Caco-2 (cell line): ENCODE data around the gene ISG20L2. TPM values are rescaled to one million over a fixed set of nuclear protein-coding genes. Genes with fewer than 3 reads are reported as not detected.
A peak's percentile ranks its signal among the peaks of the same experiment; 100 is the strongest.

Experiments
- BruUV-seq: library from RNA; stranded (reverse); fragments of 400-500 nt; replicated peaks from 2 replicates; lab custom pipeline; 2021; lab: Mats Ljungman, UMichigan
- CTCF ChIA-PET: fragments of 300-600 bp; sonication (Branson Sonifier 250); formaldehyde crosslinking; loops from one replicate; lab custom pipeline; 2022; ENCODE audit warnings: antibody characterized with exemption; lab: Charles Lee
- POLR2A ChIA-PET: fragments of 300-600 bp; sonication (Branson Sonifier 250); formaldehyde crosslinking; loops from one replicate; lab custom pipeline; 2022; ENCODE audit warnings: antibody characterized with exemption; lab: Charles Lee
- DNase-seq, 2 experiments: peaks; one replicate each; pipeline versions ENCODE4 v3.0.0 to v3.0.0-alpha.2; 2020 to 2022
- H3K27me3 ChIP-seq: replicated peaks from 2 replicates; pipeline ENCODE4 v1.6.0; 2011; ENCODE audit warnings: low read length; ENCODE audit not compliant: control insufficient read depth, insufficient read depth
- H3K36me3 ChIP-seq: 2 replicates; pipeline ENCODE4 v1.5.1; 2011; ENCODE audit warnings: low read length; ENCODE audit not compliant: control insufficient read depth, insufficient read depth
- H3K4me1 ChIP-seq: fragments of 250-450 bp; sonication (Bioruptor Pico); 2 replicates; pipeline ENCODE4 v1.5.1; 2020; ENCODE audit warnings: mild to moderate bottlenecking
- H3K4me3 ChIP-seq: 2 replicates; pipeline ENCODE4 v1.5.1; 2011; ENCODE audit warnings: low read depth, mild to moderate bottlenecking, control low read depth, low read length
- H3K9me3 ChIP-seq: fragments of 250-450 bp; sonication (Bioruptor Pico); 2 replicates; pipeline ENCODE4 v1.5.1; 2020; ENCODE audit warnings: mild to moderate bottlenecking, moderate library complexity
- H3K27ac Mint-ChIP-seq: one replicate; pipeline ENCODE4 v1.8.0; 2022; ENCODE audit warnings: mixed read lengths; ENCODE audit not compliant: unreplicated experiment
- H3K27me3 Mint-ChIP-seq: one replicate; pipeline ENCODE4 v1.8.0; 2022; ENCODE audit warnings: mixed read lengths; ENCODE audit not compliant: insufficient read depth, unreplicated experiment
- H3K36me3 Mint-ChIP-seq: one replicate; pipeline ENCODE4 v1.8.0; 2022; ENCODE audit warnings: mild to moderate bottlenecking, mixed read lengths; ENCODE audit not compliant: insufficient read depth, unreplicated experiment
- H3K4me1 Mint-ChIP-seq: one replicate; pipeline ENCODE4 v1.8.0; 2022; ENCODE audit warnings: low read depth, mixed read lengths; ENCODE audit not compliant: unreplicated experiment
- H3K4me3 Mint-ChIP-seq: one replicate; pipeline ENCODE4 v1.8.0; 2022; ENCODE audit warnings: mild to moderate bottlenecking, moderate library complexity, mixed read lengths; ENCODE audit not compliant: unreplicated experiment
- H3K9me3 Mint-ChIP-seq: one replicate; pipeline ENCODE4 v1.8.0; 2022; ENCODE audit warnings: mixed read lengths; ENCODE audit not compliant: unreplicated experiment
- intact Hi-C: fragments of 100-400 bp; cut with micrococcal nuclease; formaldehyde crosslinking; loops from one replicate; pipeline ENCODE4 v1.10.0; 2022; ENCODE audit not compliant: unreplicated experiment
- total RNA-seq: library from RNA; stranded (reverse); gene quantifications from 2 replicates; pipeline ENCODE4 v1.2.3, GENCODE V29; 2022
- TF ChIP-seq, protein P1 (sequence below), 2 experiments: fragments of 200-600 bp in 1 of 2; IDR thresholded peaks; 1 replicate in 1 of 2; 2 replicates in 1 of 2; pipeline versions ENCODE4 v1.5.1 to v1.8.0; 2011 to 2022; ENCODE audit warnings: antibody characterized with exemption in 1 of 2, control low read depth in 1 of 2, inconsistent platforms in 1 of 2, low read depth in 1 of 2, low read length in 1 of 2, mild to moderate bottlenecking in 1 of 2, moderate library complexity in 1 of 2; ENCODE audit not compliant: insufficient read depth in 1 of 2, severe bottlenecking in 1 of 2, unreplicated experiment in 1 of 2

The ISG20L2 gene
- total RNA-seq, 1 experiment from 2014 or later, result 42.3 TPM

DNA sequence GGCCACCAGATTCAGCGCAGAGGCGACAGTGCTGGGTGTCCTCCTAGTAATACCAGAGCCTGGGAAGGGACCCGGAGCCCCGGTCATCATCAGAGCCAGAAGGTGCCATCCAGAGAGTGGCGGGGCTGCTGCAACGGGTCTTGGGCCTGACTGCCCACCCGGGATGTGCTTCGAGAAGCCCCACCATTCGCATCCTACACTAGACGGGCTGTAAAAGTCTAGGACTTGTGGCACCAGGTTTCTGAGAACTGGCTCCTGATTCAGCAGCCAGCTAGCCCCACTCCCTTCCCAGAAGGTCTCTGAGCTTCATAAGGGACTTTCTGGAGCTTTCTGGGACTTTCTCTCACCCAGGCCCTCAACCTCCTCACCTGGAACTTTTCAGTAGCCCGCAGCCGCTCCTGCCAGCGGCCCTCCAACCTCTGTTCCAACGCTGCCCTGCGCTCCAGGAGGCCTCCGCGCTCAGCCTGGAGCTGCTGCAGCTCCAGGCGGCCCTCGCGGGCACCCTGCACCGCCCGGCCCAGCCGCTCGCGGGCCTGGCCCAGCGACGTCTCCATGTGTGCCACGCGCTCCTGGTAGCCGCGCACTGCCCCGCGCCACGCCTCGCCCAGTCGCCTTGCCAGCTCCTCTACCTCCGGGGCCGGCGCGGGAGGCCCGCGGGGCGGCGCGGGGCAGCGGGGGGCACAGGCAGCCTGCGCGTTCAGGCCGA lies 52.3 kb downstream of the ISG20L2 start:
- Mint-ChIP-seq H3K36me3 (peaks cover 6% of the 10 kb centered on the region), H3K9me3 (no peaks in the 10 kb centered on the region), H3K27ac (no peak overlapping the region), H3K4me3 (peak overlapping the region; percentile 86), H3K27me3 (peaks cover 8% of the 10 kb centered on the region), H3K4me1 (peaks cover 3% of the 10 kb centered on the region)
- no TSS peak for BruUV-seq
- Histone ChIP-seq H3K4me3 (peak overlapping the region; percentile 69), H3K36me3 (no peaks in the 10 kb centered on the region), H3K4me1 (peaks cover 21% of the 10 kb centered on the region; the same call in 1 of the 2 replicates), H3K27me3 (0 out of 2 replicates have a peak, but pooled peaks cover 2% of the 10 kb centered on the region), H3K9me3 (no peaks in the 10 kb centered on the region)
- ChIA-PET POLR2A (interaction anchor here (0.5 to 2.3 kb wide), 9 partner anchors 12 to 185 kb away, joined by 3 to 28 read pairs (median 4); partner anchors contain the start of genes CRABP2, ISG20L2, METTL25B and MRPL24), CTCF (interaction anchor here (0.6 to 3.5 kb wide), 24 partner anchors 9 to 325 kb away, joined by 3 to 61 read pairs (median 5); partner anchors contain the start of genes CRABP2, HAPLN2, LRRC71 and MRPL24)
- TF ChIP-seq, protein P1, sequence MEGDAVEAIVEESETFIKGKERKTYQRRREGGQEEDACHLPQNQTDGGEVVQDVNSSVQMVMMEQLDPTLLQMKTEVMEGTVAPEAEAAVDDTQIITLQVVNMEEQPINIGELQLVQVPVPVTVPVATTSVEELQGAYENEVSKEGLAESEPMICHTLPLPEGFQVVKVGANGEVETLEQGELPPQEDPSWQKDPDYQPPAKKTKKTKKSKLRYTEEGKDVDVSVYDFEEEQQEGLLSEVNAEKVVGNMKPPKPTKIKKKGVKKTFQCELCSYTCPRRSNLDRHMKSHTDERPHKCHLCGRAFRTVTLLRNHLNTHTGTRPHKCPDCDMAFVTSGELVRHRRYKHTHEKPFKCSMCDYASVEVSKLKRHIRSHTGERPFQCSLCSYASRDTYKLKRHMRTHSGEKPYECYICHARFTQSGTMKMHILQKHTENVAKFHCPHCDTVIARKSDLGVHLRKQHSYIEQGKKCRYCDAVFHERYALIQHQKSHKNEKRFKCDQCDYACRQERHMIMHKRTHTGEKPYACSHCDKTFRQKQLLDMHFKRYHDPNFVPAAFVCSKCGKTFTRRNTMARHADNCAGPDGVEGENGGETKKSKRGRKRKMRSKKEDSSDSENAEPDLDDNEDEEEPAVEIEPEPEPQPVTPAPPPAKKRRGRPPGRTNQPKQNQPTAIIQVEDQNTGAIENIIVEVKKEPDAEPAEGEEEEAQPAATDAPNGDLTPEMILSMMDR (IDR thresholded peaks at IDR 0.05; ENCODE audit: insufficient read depth in 1 of 2, low read depth in 1 of 2, low read length in 1 of 2, severe bottlenecking in 1 of 2, unreplicated experiment in 1 of 2), result no peak
- no peak for DNase-seq
- intact Hi-C loops, result no loop called here

DNA sequence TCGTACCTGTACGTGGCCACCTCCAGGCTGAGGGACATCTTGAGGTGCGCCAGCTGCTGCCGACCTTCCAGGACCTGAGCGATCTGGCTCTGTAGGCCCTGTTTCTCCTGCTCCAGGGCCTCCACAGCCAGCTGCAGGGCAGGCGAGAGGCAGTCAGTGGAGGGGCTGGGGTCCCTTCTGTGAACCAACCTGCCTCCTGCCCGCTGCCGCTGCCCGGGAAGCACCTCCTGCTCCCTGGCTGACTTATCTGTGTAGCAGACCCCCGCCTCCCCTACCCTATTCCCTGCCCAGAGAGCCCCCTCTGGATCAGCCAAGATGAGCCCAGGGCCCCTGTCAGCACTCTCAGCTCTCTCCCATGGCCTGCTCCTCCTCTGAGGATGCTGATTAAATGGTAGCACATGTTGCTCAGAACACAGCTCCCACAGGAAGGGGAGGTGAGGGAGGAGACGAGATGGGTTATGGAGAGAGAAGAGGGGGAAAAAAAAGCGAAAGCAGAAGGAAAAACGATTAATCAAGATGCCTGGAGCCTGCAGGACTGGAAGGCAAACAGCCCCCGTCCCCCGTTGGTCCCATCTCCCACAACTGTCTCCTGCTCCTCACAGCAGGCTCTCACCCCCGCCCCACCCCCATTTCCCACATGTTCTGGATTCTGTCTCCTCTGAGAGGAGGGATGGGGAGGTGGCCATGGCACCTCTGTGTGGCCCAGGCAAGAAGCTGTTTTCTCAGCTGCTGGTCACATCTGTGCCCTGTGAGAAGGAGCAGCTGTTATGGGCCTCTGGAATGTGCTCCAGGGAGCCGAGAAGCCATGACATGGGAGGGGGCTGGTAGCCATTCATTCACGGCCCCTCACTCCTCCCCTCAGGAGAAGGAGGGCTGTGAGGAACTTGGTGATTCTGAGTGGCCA lies 53.1 kb downstream of the ISG20L2 start:
- no peak for DNase-seq
- intact Hi-C loops, result no loop called here
- Mint-ChIP-seq H3K4me3 (peak overlapping the region; percentile 86), H3K4me1 (peaks cover 8% of the 10 kb centered on the region), H3K36me3 (peaks cover 6% of the 10 kb centered on the region), H3K9me3 (no peaks in the 10 kb centered on the region), H3K27ac (no peak overlapping the region), H3K27me3 (peaks cover 7% of the 10 kb centered on the region)
- H3K27me3 ChIP-seq, result 0 out of 2 replicates have a peak, but pooled peaks cover 2% of the 10 kb centered on the region
- no TSS peak for BruUV-seq
- TF ChIP-seq, protein P1 (IDR thresholded peaks at IDR 0.05; ENCODE audit: insufficient read depth in 1 of 2, low read depth in 1 of 2, low read length in 1 of 2, severe bottlenecking in 1 of 2, unreplicated experiment in 1 of 2), result no peak
- H3K4me3 ChIP-seq, result peak overlapping the region; percentile 69
- no peaks in the 10 kb centered on the region for H3K9me3 ChIP-seq
- peaks cover 21% of the 10 kb centered on the region; the same call in 1 of the 2 replicates for H3K4me1 ChIP-seq
- H3K36me3 ChIP-seq, result no peaks in the 10 kb centered on the region
- POLR2A ChIA-PET, result interaction anchor here (1.5 to 2.3 kb wide), 3 partner anchors 11 to 29 kb away, joined by 3 to 28 read pairs (median 19); partner anchors contain the start of gene CRABP2
- CTCF ChIA-PET, result interaction anchor here (1.0 to 3.5 kb wide), 10 partner anchors 11 to 252 kb away, joined by 4 to 61 read pairs (median 17); partner anchors contain the start of genes CRABP2 and HAPLN2
